ENCODE results near the gene FBL. TPM values are rescaled to one million over a fixed set of nuclear protein-coding genes. Genes with fewer than 3 reads are reported as not detected.
"Not testable (repeated sequence)": the region's sequence is repeated elsewhere in the genome, so short reads cannot be mapped to it uniquely, and the experiment has no call there.

FBL gene
- total RNA-seq, 2 donors from 2014 or later: 139 to 224 TPM

DNA sequence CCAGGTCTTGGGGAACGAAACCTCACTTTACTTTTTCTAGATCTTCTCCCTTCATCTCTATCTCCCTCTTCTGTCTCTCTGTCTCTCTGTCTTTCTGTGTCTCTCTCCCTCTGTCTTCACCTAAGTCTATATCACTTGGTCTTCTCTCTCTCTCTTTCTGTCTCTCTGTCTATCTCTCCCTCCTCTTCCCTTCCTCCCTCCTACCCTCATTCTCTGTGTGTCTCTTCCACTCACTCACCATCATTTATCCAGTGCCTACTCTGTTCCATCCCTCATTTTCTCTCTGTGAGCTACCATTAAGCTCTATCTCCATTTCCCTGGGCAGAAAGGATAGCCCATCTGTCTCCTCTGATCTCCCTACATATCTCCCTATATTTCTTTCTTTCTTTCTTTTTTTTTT lies 32.2 kb upstream of the FBL start:
- H3K9me3 ChIP-seq: no peaks in the 10 kb centered on the region
- no peak for DNase-seq (ENCODE audit: low spot score)
- no peak overlapping the region for H3K4me3 ChIP-seq
- intact Hi-C loops (cut with DNase I): no loop called here
- no peaks in the 10 kb centered on the region for H3K36me3 ChIP-seq
- H3K4me1 ChIP-seq (replicated peaks): no peaks in the 10 kb centered on the region
- TF ChIP-seq POLR2A (IDR thresholded peaks at IDR 0.05) (no peak), POLR2AphosphoS5 (IDR thresholded peaks at IDR 0.05) (no peak)
- TF ChIP-seq, protein P1, sequence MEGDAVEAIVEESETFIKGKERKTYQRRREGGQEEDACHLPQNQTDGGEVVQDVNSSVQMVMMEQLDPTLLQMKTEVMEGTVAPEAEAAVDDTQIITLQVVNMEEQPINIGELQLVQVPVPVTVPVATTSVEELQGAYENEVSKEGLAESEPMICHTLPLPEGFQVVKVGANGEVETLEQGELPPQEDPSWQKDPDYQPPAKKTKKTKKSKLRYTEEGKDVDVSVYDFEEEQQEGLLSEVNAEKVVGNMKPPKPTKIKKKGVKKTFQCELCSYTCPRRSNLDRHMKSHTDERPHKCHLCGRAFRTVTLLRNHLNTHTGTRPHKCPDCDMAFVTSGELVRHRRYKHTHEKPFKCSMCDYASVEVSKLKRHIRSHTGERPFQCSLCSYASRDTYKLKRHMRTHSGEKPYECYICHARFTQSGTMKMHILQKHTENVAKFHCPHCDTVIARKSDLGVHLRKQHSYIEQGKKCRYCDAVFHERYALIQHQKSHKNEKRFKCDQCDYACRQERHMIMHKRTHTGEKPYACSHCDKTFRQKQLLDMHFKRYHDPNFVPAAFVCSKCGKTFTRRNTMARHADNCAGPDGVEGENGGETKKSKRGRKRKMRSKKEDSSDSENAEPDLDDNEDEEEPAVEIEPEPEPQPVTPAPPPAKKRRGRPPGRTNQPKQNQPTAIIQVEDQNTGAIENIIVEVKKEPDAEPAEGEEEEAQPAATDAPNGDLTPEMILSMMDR (IDR thresholded peaks at IDR 0.05): no peak
- no peak overlapping the region for H3K27ac ChIP-seq
- no peaks in the 10 kb centered on the region for H3K27me3 ChIP-seq (replicated peaks; ENCODE audit: insufficient read depth)
- 96% methylated on average over 1 of the region's 1 CpG for WGBS

DNA sequence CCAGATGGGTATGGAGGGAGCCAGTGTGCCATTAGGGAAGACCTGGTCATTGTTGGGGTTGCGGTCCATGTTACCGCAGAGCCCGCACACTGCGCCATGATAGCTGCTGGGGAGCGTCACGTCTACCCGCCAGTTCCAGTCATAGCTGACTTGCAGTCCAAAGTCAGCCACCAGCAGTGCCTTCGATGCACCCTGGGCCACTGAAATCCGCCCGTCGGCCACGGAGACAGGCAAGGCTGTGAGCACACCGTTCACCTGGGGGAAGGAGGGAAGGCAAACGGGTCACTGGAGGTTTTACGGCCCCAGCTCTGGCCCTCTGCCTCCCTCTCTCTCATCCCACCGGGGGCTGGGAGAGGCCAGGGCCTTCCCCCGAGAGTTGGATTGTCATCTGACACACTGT lies 31.8 kb upstream of the FBL start:
- H3K9me3 ChIP-seq; H3K27me3 ChIP-seq (replicated peaks; ENCODE audit: insufficient read depth); H3K4me1 ChIP-seq (replicated peaks); intact Hi-C loops (cut with DNase I); H3K27ac ChIP-seq; DNase-seq (ENCODE audit: low spot score); H3K36me3 ChIP-seq; H3K4me3 ChIP-seq: not testable (repeated sequence)
- WGBS: 78% methylated on average over 17 of the region's 17 CpGs

DNA sequence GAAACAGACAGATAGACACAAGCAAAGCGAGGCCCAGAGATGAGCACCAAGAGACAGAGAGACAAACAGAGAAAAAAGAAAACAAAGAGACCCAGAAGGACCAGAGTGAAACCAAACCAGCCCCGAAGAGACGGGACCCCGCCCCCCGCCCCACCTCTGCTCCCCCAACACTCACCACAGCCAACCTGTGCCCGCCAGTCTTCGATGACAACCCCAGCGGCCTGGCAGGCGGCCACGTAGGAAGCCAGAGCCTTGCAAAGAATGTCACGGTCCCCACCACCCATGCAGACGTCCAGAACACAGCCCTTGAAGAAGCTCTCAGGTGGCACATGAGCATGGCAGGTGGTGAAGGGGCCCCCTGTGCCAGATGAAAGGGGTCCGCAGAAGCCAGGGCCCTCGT lies 31.3 kb upstream of the FBL start:
- WGBS: 54% methylated on average over 10 of the region's 14 CpGs
- H3K36me3 ChIP-seq; H3K27me3 ChIP-seq (replicated peaks; ENCODE audit: insufficient read depth); H3K9me3 ChIP-seq; DNase-seq (ENCODE audit: low spot score); intact Hi-C loops (cut with DNase I); H3K27ac ChIP-seq; H3K4me3 ChIP-seq; H3K4me1 ChIP-seq (replicated peaks): not testable (repeated sequence)

DNA sequence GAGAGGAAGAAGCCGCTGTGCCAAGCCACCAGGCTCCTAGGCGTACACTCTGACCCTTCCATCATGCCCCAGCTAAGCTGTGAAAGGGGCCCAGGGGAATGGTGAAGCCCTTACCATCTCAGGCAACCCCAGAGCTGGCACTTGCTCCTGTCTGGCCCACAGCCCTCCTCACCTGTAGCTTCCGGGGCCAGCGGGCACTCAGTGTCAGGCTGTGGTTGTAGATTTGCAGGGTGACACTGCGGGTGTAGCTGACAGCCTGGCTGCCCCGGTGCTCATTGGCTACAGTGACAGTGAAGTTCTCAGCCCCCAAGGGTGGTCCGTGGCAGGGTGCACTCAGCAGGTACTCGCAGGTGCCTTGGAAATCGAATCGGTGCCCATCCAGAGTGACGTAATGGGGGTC lies 30.3 kb upstream of the FBL start:
- H3K27me3 ChIP-seq (replicated peaks; ENCODE audit: insufficient read depth); DNase-seq (ENCODE audit: low spot score); H3K36me3 ChIP-seq; H3K4me3 ChIP-seq; H3K4me1 ChIP-seq (replicated peaks); intact Hi-C loops (cut with DNase I); H3K27ac ChIP-seq; H3K9me3 ChIP-seq: not testable (repeated sequence)
- 80% methylated on average over 2 of the region's 11 CpGs for WGBS

DNA sequence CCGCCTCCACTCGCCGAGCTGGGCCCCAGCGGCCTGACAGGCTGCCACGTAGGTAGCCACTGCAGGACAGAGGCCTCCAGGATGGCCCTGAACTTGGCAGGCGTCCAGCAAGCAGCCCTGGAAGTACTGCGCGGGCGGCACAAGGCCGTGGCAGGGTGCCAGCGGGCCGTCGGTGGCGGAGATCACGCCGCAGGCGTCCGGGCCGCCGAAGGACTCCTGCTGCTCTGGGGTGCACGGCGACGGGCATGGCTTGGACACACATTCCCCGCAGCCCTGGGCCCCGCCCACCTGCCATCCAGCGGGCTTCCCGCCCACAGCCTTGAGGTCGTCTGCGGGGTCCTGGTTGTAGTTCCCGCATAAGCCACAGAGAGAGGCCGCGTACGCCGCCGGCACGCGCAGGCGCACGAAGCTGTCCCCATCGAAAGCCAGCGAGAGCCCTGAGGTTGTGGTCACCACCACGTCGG lies 29.3 kb upstream of the FBL start:
- 72% methylated on average over 19 of the region's 43 CpGs for WGBS
- H3K4me1 ChIP-seq (replicated peaks); H3K36me3 ChIP-seq; H3K9me3 ChIP-seq; H3K4me3 ChIP-seq; DNase-seq (ENCODE audit: low spot score); H3K27ac ChIP-seq; intact Hi-C loops (cut with DNase I); H3K27me3 ChIP-seq (replicated peaks; ENCODE audit: insufficient read depth): not testable (repeated sequence)

DNA sequence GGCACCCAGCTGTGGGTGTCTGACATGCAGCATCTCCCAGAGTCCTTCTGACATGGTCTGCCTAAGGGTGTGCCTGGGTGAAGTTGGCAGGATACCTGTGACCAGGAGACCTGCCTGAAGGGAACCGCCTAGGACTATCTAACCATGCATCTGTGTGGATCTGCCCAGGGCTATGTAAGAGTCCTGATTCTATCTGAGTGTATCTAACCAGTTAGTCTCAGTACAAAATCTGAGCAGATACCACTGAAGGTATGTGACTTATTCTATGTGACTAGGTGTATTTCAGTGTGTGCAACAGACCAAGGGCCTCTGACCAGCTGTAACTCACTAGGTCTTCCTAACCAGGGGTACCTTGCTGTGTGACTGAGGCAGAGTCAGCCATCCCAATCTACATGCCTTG lies 28.2 kb upstream of the FBL start:
- no peak overlapping the region for H3K4me3 ChIP-seq
- no peak for DNase-seq (ENCODE audit: low spot score)
- intact Hi-C loops (cut with DNase I): no loop called here
- H3K36me3 ChIP-seq: no peaks in the 10 kb centered on the region
- no peak for TF ChIP-seq POLR2A (IDR thresholded peaks at IDR 0.05)
- TF ChIP-seq, protein P1 (IDR thresholded peaks at IDR 0.05): no peak
- TF ChIP-seq POLR2AphosphoS5 (IDR thresholded peaks at IDR 0.05): no peak
- 100% methylated on average over 1 of the region's 1 CpG for WGBS
- no peak overlapping the region for H3K27ac ChIP-seq
- H3K4me1 ChIP-seq (replicated peaks): no peaks in the 10 kb centered on the region
- H3K9me3 ChIP-seq: no peaks in the 10 kb centered on the region
- no peaks in the 10 kb centered on the region for H3K27me3 ChIP-seq (replicated peaks; ENCODE audit: insufficient read depth)

DNA sequence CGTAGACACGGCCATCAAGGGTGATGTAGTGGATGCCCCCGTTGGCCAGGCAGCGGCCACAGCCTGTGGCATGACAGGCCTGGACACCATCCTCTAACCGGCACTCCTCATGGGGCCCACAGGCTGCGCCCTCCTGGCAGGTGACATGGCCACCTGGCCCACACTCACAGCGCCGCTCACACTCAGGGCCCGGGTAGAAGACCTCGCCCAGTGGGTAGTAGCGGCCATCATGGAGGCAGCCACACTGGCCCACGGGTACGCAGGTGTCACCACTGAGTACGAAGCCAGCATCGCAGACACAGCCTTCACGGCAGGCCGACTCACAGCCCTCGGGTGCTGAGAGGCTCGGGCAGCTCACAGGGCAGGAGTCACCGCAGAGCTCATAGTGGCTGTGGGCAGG lies 27.2 kb upstream of the FBL start:
- 96% methylated on average over 20 of the region's 20 CpGs for WGBS

More for the DNA sequence above, 27.2 kb upstream of the FBL start:
- DNase-seq (ENCODE audit: low spot score): no peak
- H3K36me3 ChIP-seq: no peaks in the 10 kb centered on the region
- no peak overlapping the region for H3K4me3 ChIP-seq
- TF ChIP-seq POLR2A (IDR thresholded peaks at IDR 0.05) (no peak), POLR2AphosphoS5 (IDR thresholded peaks at IDR 0.05) (no peak)
- TF ChIP-seq, protein P1 (IDR thresholded peaks at IDR 0.05): no peak
- no peaks in the 10 kb centered on the region for H3K9me3 ChIP-seq
- no peak overlapping the region for H3K27ac ChIP-seq
- H3K27me3 ChIP-seq (replicated peaks; ENCODE audit: insufficient read depth): no peaks in the 10 kb centered on the region
- no peaks in the 10 kb centered on the region for H3K4me1 ChIP-seq (replicated peaks)
- intact Hi-C loops (cut with DNase I): no loop called here

All from prostate gland (tissue), 2 donors.